ENCODE measurements around the gene ANO2.

DNA sequence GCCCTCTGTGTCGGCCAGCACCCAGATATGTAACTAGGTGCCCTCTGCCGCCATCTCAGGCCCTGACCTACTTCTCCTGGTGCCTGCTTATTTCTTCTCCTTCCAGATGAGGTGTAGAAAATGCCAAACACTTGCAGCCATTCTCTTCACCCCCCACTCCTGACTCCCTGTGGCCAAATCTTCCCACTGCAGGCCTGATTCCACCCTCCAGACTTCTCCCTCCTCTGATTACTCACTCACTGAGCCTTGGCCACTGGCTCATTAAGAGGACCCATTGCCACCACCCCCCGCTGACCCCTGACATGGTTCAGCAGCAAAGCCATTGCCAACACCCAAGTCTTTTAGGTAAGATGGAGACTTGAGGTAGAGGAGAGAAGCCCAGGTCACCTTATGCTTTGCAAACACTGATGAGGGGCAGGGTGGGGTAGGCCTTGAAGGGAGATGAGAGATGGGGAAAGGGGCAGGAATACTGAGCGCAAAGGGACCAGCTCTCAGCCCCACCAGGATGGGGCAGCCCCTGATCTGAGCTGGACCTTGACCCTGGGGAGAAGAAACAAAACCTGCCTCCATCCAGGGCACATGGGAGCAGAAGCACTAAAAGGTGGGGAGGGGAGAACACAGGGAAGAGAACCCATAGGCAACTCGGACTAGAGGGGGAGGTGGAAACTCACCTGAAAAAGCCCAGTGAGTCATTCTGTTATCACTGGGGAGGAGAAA is 25.1 kb upstream of the ANO2 start:
- TF ChIP-seq POLR2AphosphoS5 (IDR thresholded peaks at IDR 0.05; ENCODE audit: low read depth, low read length) (no peak), SIN3A (IDR thresholded peaks at IDR 0.05; ENCODE audit: borderline replicate concordance, insufficient read depth, low read length) (no peak), REST (IDR thresholded peaks at IDR 0.05; ENCODE audit: insufficient read depth in 1 of 2, low read depth in 2 of 2, low read length in 2 of 2) (no peak), TAF1 (IDR thresholded peaks at IDR 0.05; ENCODE audit: borderline replicate concordance, insufficient read depth, low read length) (no peak)
